ENCODE measurements around the gene TRAF4. TPM values are rescaled to one million over a fixed set of nuclear protein-coding genes. Genes with fewer than 3 reads are reported as not detected.

TRAF4 gene
- total RNA-seq, 1 donor from 2014 or later = 143 TPM

DNA sequence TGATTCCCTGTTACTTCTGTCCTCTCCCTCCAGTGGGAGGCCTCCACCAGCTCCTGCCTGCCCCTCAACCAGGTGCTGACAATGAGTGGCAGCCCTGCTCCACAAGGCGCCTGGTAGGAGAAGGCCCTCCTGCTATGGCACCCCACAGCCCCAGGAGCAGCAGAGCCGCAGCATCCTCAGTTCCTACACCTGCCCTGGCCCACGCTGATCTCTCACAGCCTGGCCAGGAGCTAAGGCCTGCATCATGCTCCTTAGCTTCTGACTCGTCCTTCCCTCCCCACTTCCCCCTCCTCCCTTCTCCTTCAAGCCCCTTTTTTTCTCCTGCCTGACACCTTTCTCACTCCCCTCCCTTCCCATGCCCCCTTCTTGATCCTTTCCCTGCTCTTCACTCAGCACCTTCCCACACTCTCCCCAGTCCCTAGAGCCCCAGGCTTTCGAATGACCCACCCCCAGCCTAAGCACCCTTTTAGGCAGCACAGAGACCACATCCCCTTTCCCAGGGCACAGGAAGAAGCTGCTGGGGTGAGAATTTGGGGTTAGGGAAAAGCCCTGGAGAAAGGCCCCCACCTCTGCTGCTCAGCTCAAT lies 38.6 kb upstream of the TRAF4 start:
- Histone ChIP-seq H3K36me3 (ENCODE audit: insufficient read depth, low read length) (peaks cover 21% of the 10 kb centered on the region), H2AFZ (ENCODE audit: low read depth, low read length) (no peak overlapping the region), H3K4me1 (ENCODE audit: insufficient read depth, low read length) (no peaks in the 10 kb centered on the region), H3K4me2 (ENCODE audit: low read length) (no peak overlapping the region), H3K27ac (ENCODE audit: low read depth, low read length) (no peak overlapping the region), H3K79me2 (ENCODE audit: insufficient read depth, low read length) (peaks cover 4% of the 10 kb centered on the region), H3K9ac (ENCODE audit: low read length) (no peak overlapping the region), H3K9me3 (ENCODE audit: insufficient read depth, low read depth, low read length) (no peaks in the 10 kb centered on the region), H4K20me1 (ENCODE audit: insufficient read depth, low read length) (peaks cover 25% of the 10 kb centered on the region), H3K27me3 (ENCODE audit: insufficient read depth, low read length) (no peaks in the 10 kb centered on the region), H3K4me3 (ENCODE audit: insufficient read depth, low read depth, low read length) (no peak overlapping the region)
- no peaks in the 10 kb centered on the region for H3K9me3 Mint-ChIP-seq (ENCODE audit: unreplicated experiment)
- H3K27ac Mint-ChIP-seq (ENCODE audit: unreplicated experiment) = peak overlapping the region; percentile 58
- no peaks in the 10 kb centered on the region for H3K27me3 Mint-ChIP-seq (ENCODE audit: low read depth, unreplicated experiment)
- H3K4me3 Mint-ChIP-seq (ENCODE audit: unreplicated experiment) = no peak overlapping the region
- no peak for TF ChIP-seq EZH2 (IDR thresholded peaks at IDR 0.05; ENCODE audit: insufficient read depth, low read length)
- TF ChIP-seq, protein P1, sequence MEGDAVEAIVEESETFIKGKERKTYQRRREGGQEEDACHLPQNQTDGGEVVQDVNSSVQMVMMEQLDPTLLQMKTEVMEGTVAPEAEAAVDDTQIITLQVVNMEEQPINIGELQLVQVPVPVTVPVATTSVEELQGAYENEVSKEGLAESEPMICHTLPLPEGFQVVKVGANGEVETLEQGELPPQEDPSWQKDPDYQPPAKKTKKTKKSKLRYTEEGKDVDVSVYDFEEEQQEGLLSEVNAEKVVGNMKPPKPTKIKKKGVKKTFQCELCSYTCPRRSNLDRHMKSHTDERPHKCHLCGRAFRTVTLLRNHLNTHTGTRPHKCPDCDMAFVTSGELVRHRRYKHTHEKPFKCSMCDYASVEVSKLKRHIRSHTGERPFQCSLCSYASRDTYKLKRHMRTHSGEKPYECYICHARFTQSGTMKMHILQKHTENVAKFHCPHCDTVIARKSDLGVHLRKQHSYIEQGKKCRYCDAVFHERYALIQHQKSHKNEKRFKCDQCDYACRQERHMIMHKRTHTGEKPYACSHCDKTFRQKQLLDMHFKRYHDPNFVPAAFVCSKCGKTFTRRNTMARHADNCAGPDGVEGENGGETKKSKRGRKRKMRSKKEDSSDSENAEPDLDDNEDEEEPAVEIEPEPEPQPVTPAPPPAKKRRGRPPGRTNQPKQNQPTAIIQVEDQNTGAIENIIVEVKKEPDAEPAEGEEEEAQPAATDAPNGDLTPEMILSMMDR (IDR thresholded peaks at IDR 0.05; ENCODE audit: insufficient read depth, low read depth, low read length) = no peak
- H3K4me1 Mint-ChIP-seq (ENCODE audit: low read depth, unreplicated experiment) = no peaks in the 10 kb centered on the region
- DNase-seq (ENCODE audit: low read depth) (no peak), FAIRE-seq (no peak)
- peaks cover 19% of the 10 kb centered on the region for H3K36me3 Mint-ChIP-seq (ENCODE audit: low read depth, unreplicated experiment)

DNA sequence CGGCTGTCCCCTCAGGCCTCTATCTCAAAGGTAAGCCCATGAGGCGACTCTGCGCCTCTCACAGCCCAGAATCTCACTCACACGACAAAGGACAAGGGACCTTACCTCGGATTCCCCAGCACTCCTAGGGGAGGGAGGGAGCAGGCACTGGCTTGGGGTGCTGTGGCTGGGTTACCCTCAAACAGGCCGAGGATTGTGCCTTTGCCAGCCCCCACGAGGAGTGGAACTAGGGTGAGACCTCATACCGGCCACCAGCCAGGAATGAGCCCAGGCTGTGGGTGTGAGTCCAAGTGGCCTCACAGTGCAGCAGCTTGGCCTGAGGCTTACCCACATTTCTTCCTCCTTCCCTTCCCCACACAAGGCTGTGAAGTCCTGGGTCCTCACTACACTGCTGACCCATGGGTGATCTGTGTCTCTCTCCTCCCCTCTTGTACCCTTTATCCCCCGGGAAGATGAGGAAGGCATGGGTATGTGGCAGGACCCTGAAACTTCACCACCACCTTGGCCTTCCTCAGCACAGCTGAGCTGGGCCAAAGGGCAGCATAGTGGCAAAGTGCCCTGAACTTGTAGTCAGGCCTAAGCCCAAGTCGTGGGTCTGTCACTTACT lies 38.0 kb upstream of the TRAF4 start:
- no peaks in the 10 kb centered on the region for H3K9me3 Mint-ChIP-seq (ENCODE audit: unreplicated experiment)
- H4K20me1 ChIP-seq (ENCODE audit: insufficient read depth, low read length) = peaks cover 25% of the 10 kb centered on the region
- peaks cover 15% of the 10 kb centered on the region for H3K36me3 ChIP-seq (ENCODE audit: insufficient read depth, low read length)
- H3K4me2 ChIP-seq (ENCODE audit: low read length) = no peak overlapping the region
- no peak overlapping the region for H3K27ac ChIP-seq (ENCODE audit: low read depth, low read length)
- FAIRE-seq (no peak), DNase-seq (ENCODE audit: low read depth) (no peak)
- H3K4me3 Mint-ChIP-seq (ENCODE audit: unreplicated experiment) = no peak overlapping the region
- no peak for TF ChIP-seq EZH2 (IDR thresholded peaks at IDR 0.05; ENCODE audit: insufficient read depth, low read length)
- TF ChIP-seq, protein P1 (IDR thresholded peaks at IDR 0.05; ENCODE audit: insufficient read depth, low read depth, low read length) = no peak
- H3K36me3 Mint-ChIP-seq (ENCODE audit: low read depth, unreplicated experiment) = peaks cover 19% of the 10 kb centered on the region
- no peaks in the 10 kb centered on the region for H3K4me1 Mint-ChIP-seq (ENCODE audit: low read depth, unreplicated experiment)
- no peaks in the 10 kb centered on the region for H3K27me3 Mint-ChIP-seq (ENCODE audit: low read depth, unreplicated experiment)
- H2AFZ ChIP-seq (ENCODE audit: low read depth, low read length) = no peak overlapping the region
- H3K9me3 ChIP-seq (ENCODE audit: insufficient read depth, low read depth, low read length) = no peaks in the 10 kb centered on the region
- H3K9ac ChIP-seq (ENCODE audit: low read length) = no peak overlapping the region
- H3K27ac Mint-ChIP-seq (ENCODE audit: unreplicated experiment) = peak overlapping the region; percentile 58
- H3K4me3 ChIP-seq (ENCODE audit: insufficient read depth, low read depth, low read length) = no peak overlapping the region
- peaks cover 4% of the 10 kb centered on the region for H3K79me2 ChIP-seq (ENCODE audit: insufficient read depth, low read length)
- peaks cover 4% of the 10 kb centered on the region for H3K4me1 ChIP-seq (ENCODE audit: insufficient read depth, low read length)
- no peaks in the 10 kb centered on the region for H3K27me3 ChIP-seq (ENCODE audit: insufficient read depth, low read length)
